Measurements from ENCODE around the gene ATP2C2.

DNA sequence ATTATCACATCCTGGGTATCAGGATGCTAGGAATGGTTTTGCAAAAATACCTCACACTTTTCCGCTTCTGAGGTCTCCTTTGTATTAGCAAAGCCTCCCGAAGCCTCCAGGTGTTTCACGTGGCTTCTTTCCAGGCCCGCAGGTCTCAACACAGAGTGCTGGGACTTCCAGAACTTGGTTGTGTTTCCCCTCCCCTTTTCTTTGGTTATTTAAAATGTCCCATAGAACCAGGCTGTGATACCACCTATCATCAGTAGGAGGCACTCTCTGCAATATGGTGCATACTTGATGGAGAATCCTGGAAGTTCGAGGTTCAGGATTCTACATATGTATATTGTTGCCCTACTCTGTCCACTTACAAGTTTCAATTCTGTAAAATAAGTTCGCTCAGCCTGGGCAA is 28.8 kb downstream of the ATP2C2 start:
- TF ChIP-seq, protein P1, sequence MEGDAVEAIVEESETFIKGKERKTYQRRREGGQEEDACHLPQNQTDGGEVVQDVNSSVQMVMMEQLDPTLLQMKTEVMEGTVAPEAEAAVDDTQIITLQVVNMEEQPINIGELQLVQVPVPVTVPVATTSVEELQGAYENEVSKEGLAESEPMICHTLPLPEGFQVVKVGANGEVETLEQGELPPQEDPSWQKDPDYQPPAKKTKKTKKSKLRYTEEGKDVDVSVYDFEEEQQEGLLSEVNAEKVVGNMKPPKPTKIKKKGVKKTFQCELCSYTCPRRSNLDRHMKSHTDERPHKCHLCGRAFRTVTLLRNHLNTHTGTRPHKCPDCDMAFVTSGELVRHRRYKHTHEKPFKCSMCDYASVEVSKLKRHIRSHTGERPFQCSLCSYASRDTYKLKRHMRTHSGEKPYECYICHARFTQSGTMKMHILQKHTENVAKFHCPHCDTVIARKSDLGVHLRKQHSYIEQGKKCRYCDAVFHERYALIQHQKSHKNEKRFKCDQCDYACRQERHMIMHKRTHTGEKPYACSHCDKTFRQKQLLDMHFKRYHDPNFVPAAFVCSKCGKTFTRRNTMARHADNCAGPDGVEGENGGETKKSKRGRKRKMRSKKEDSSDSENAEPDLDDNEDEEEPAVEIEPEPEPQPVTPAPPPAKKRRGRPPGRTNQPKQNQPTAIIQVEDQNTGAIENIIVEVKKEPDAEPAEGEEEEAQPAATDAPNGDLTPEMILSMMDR (IDR thresholded peaks at IDR 0.05), result no peak
- TF ChIP-seq POLR2A (IDR thresholded peaks at IDR 0.05), result no peak
